IMR-90 (cell line): ENCODE data around the gene RAD52.

Source experiments
- CEBPB ChIP-seq: IDR thresholded peaks from 2 replicates; pipeline ENCODE4 v1.6.1; 2012; ENCODE audit warnings: low read depth, low read length, improper control_type of control experiment
- CTCF ChIP-seq: conservative IDR thresholded peaks from 2 replicates; pipeline ENCODE4 v1.5.1; 2012; ENCODE audit warnings: mild to moderate bottlenecking, low read depth, low read length, improper control_type of control experiment
- FOS ChIP-seq: fragments of 150-350 bp; IDR thresholded peaks from 2 replicates; pipeline ENCODE4 v1.6.1; 2016; ENCODE audit warnings: low read depth, low read length
- MAFK ChIP-seq: IDR thresholded peaks from 2 replicates; pipeline ENCODE4 v1.6.1; 2012; ENCODE audit warnings: low read depth, low read length, improper control_type of control experiment
- POLR2A ChIP-seq: IDR thresholded peaks from 2 replicates; pipeline ENCODE4 v1.6.1; 2012; ENCODE audit warnings: mild to moderate bottlenecking, low read depth, low read length
- RAD21 ChIP-seq: IDR thresholded peaks from 2 replicates; pipeline ENCODE4 v1.6.1; 2012; ENCODE audit warnings: low read length, improper control_type of control experiment
- RFX5 ChIP-seq: IDR thresholded peaks from 2 replicates; pipeline ENCODE4 v1.8.0; 2012; ENCODE audit warnings: low read depth, mild to moderate bottlenecking, low read length, moderate library complexity
- USF2 ChIP-seq: fragments of 150-350 bp; IDR thresholded peaks from 2 replicates; pipeline ENCODE4 v1.6.1; 2017; ENCODE audit warnings: mild to moderate bottlenecking, antibody characterized with exemption, low read length, low read depth
- TF ChIP-seq, protein P1 (sequence below): fragments of 150-350 bp; IDR thresholded peaks from 2 replicates; pipeline ENCODE4 v1.6.1; 2016; ENCODE audit warnings: low read depth, mild to moderate bottlenecking, low read length, moderate library complexity, borderline replicate concordance

DNA sequence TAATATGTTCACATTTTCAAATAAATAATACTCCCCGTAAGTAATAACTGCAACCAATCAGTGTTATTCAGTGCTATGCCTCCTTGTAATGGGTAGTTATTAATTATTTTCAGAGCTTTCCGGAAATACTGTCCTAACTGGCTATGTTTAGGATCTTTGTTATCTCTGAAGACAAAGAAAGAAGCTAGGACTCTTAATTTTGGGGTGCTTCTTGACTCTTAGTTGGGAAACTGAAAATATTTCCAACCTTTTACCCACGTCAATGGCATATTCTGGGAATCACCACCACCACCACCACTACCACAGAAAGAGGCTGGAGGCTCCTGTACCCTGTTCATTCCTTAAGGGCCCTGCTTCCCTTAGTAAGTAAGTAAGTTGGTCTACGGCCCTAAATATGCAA, 39.1 kb downstream of the RAD52 start:
- TF ChIP-seq POLR2A (no peak), CEBPB (no peak), RFX5 (no peak), CTCF (no peak), MAFK (no peak), USF2 (no peak), FOS (no peak), RAD21 (no peak)
- TF ChIP-seq, protein P1, sequence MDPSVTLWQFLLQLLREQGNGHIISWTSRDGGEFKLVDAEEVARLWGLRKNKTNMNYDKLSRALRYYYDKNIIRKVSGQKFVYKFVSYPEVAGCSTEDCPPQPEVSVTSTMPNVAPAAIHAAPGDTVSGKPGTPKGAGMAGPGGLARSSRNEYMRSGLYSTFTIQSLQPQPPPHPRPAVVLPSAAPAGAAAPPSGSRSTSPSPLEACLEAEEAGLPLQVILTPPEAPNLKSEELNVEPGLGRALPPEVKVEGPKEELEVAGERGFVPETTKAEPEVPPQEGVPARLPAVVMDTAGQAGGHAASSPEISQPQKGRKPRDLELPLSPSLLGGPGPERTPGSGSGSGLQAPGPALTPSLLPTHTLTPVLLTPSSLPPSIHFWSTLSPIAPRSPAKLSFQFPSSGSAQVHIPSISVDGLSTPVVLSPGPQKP, result no peak
